Stimulated activated CD4-positive, alpha-beta T cell treated with anti-CD3 and anti-CD28 coated beads, Interleukin-12 subunit alpha, Interleukin-12 subunit beta, amount 100 ng/mL, for 24 hours (primary cell): ENCODE results near the gene KMT2D.

Source experiments
- DNase-seq, 2 experiments: peaks; one replicate each; pipeline ENCODE4 v3.0.0-alpha.2; 2020; ENCODE audit warnings: low read depth in 2 of 2

The KMT2D gene

GRCh38 chr12:49034286-49034622, 26.3 kb downstream of the KMT2D start:
- no peak for DNase-seq

- no peak for DNase-seq
Measured at GRCh38 chr12:49033611-49034285, 26.8 kb downstream of the KMT2D start.

- DNase-seq = no peak
Measured at GRCh38 chr12:49032679-49033447, 27.7 kb downstream of the KMT2D start.

GRCh38 chr12:49032276-49032675, 28.3 kb downstream of the KMT2D start:
- no peak for DNase-seq

GRCh38 chr12:49031573-49032161, 28.9 kb downstream of the KMT2D start:
- no peak for DNase-seq

- DNase-seq = no peak
Measured at GRCh38 chr12:49030714-49031572, 29.7 kb downstream of the KMT2D start.

GRCh38 chr12:49030119-49030518, 30.5 kb downstream of the KMT2D start:
- DNase-seq = no peak

GRCh38 chr12:49028666-49029275, 31.8 kb downstream of the KMT2D start:
- no peak for DNase-seq

- DNase-seq = no peak
Measured at GRCh38 chr12:49027846-49028555, 32.6 kb downstream of the KMT2D start.

- DNase-seq = no peak
Measured at GRCh38 chr12:49026678-49027480, 33.7 kb downstream of the KMT2D start.

GRCh38 chr12:49026101-49026500, 34.5 kb downstream of the KMT2D start:
- DNase-seq = no peak

GRCh38 chr12:49025463-49025862, 35.1 kb downstream of the KMT2D start:
- DNase-seq = no peak

- no peak for DNase-seq
Measured at GRCh38 chr12:49024543-49024942, 36.1 kb downstream of the KMT2D start.

- no peak for DNase-seq
Measured at GRCh38 chr12:49023812-49024211, 36.8 kb downstream of the KMT2D start.

- no peak for DNase-seq
Measured at GRCh38 chr12:49022558-49023178, 37.9 kb downstream of the KMT2D start.

GRCh38 chr12:49021292-49021915, 39.2 kb downstream of the KMT2D start:
- DNase-seq = no peak

- DNase-seq = no peak
Measured at GRCh38 chr12:49020441-49020840, 40.2 kb downstream of the KMT2D start.

- peak in 1 of 2 experiments; percentile 20 for DNase-seq
Measured at GRCh38 chr12:49019443-49020324, 40.9 kb downstream of the KMT2D start.
